HK-2 (cell line): Measurements from ENCODE around the gene ABL1.
"Not testable (repeated sequence)": the region's sequence is repeated elsewhere in the genome, so short reads cannot be mapped to it uniquely, and the experiment has no call there.

Source experiments
- DNase-seq: peaks from one replicate; pipeline ENCODE4 v3.0.0-alpha.2; 2018; ENCODE audit not compliant: unreplicated experiment

Gene ABL1

GRCh38 chr9:130903194-130904069 lies 68.4 kb downstream of the ABL1 start:
- no peak for DNase-seq

GRCh38 chr9:130904070-130905044 lies 69.3 kb downstream of the ABL1 start:
- DNase-seq: no peak

GRCh38 chr9:130905125-130905901 lies 70.3 kb downstream of the ABL1 start:
- DNase-seq: no peak

GRCh38 chr9:130905902-130906734 lies 71.1 kb downstream of the ABL1 start:
- DNase-seq: no peak

GRCh38 chr9:130906735-130907416 lies 71.8 kb downstream of the ABL1 start:
- DNase-seq: no peak

- no peak for DNase-seq
Measured at GRCh38 chr9:130908146-130908877, 73.3 kb downstream of the ABL1 start.

GRCh38 chr9:130908878-130909355 lies 73.9 kb downstream of the ABL1 start:
- DNase-seq: no peak

- DNase-seq: not testable (repeated sequence)
Measured at GRCh38 chr9:130910041-130910440, 75.0 kb downstream of the ABL1 start.

GRCh38 chr9:130910670-130911069 lies 75.6 kb downstream of the ABL1 start:
- DNase-seq: not testable (repeated sequence)

- DNase-seq: no peak
Measured at GRCh38 chr9:130911254-130912049, 76.4 kb downstream of the ABL1 start.

GRCh38 chr9:130912932-130913598 lies 78.0 kb downstream of the ABL1 start:
- DNase-seq: peak; percentile 91

GRCh38 chr9:130913599-130914416 lies 78.8 kb downstream of the ABL1 start:
- DNase-seq: no peak

GRCh38 chr9:130914417-130915095 lies 79.5 kb downstream of the ABL1 start:
- DNase-seq: no peak

- no peak for DNase-seq
Measured at GRCh38 chr9:130915096-130915447, 80.0 kb downstream of the ABL1 start.

- no peak for DNase-seq
Measured at GRCh38 chr9:130917168-130917960, 82.3 kb downstream of the ABL1 start.
